ENCODE results near the gene KIAA1217.

KIAA1217 gene

GRCh38 chr10:24208661-24209431 lies at the start of gene KIAA1217:
KIAA1217 (plus strand) TSS chr10:24209138; CDS start chr10:24209194, 56 bp downstream.
- no peak for DNase-seq (ENCODE audit: low spot score)

- no peak for DNase-seq (ENCODE audit: low spot score)
These were observed 46.5 kb upstream of the KIAA1217 start for GRCh38 chr10:24162206-24162985.

- no peak for DNase-seq (ENCODE audit: low spot score)
These were observed 45.5 kb upstream of the KIAA1217 start for GRCh38 chr10:24163485-24163884.

GRCh38 chr10:24168258-24169170 lies 40.4 kb upstream of the KIAA1217 start:
- DNase-seq (ENCODE audit: low spot score), result no peak

GRCh38 chr10:24170199-24170598 lies 38.7 kb upstream of the KIAA1217 start:
- no peak for DNase-seq (ENCODE audit: low spot score)

GRCh38 chr10:24172909-24173308 lies 36.0 kb upstream of the KIAA1217 start:
- no peak for DNase-seq (ENCODE audit: low spot score)

- DNase-seq (ENCODE audit: low spot score), result no peak
These were observed 34.9 kb upstream of the KIAA1217 start for GRCh38 chr10:24174014-24174413.

- no peak for DNase-seq (ENCODE audit: low spot score)
These were observed 32.3 kb upstream of the KIAA1217 start for GRCh38 chr10:24176658-24177057.

GRCh38 chr10:24177636-24178035 lies 31.3 kb upstream of the KIAA1217 start:
- DNase-seq (ENCODE audit: low spot score), result no peak

GRCh38 chr10:24180891-24181290 lies 28.0 kb upstream of the KIAA1217 start:
- DNase-seq (ENCODE audit: low spot score), result no peak

GRCh38 chr10:24184455-24184854 lies 24.5 kb upstream of the KIAA1217 start:
- no peak for DNase-seq (ENCODE audit: low spot score)

- DNase-seq (ENCODE audit: low spot score), result no peak
These were observed 15.6 kb upstream of the KIAA1217 start for GRCh38 chr10:24193330-24193729.

- no peak for DNase-seq (ENCODE audit: low spot score)
These were observed 11.7 kb upstream of the KIAA1217 start for GRCh38 chr10:24197263-24197662.

- no peak for DNase-seq (ENCODE audit: low spot score)
These were observed 7.3 kb upstream of the KIAA1217 start for GRCh38 chr10:24201503-24202180.

GRCh38 chr10:24202181-24202570 lies 6.8 kb upstream of the KIAA1217 start:
- no peak for DNase-seq (ENCODE audit: low spot score)

- no peak for DNase-seq (ENCODE audit: low spot score)
These were observed 3.1 kb upstream of the KIAA1217 start for GRCh38 chr10:24205821-24206220.

- DNase-seq (ENCODE audit: low spot score), result no peak
These were observed 2.6 kb upstream of the KIAA1217 start for GRCh38 chr10:24206334-24206733.

- no peak for DNase-seq (ENCODE audit: low spot score)
These were observed 2.0 kb upstream of the KIAA1217 start for GRCh38 chr10:24206926-24207325.

GRCh38 chr10:24207341-24207740 lies 1.6 kb upstream of the KIAA1217 start:
- no peak for DNase-seq (ENCODE audit: low spot score)

GRCh38 chr10:24207781-24208611 lies 942 bp upstream of the KIAA1217 start:
- DNase-seq (ENCODE audit: low spot score), result no peak

- DNase-seq (ENCODE audit: low spot score), result no peak
These were observed 464 bp downstream of the KIAA1217 start for GRCh38 chr10:24209432-24209771.
